ENCODE measurements around the gene PAXX.

The PAXX gene

GRCh38 chr9:136953771-136954269, 38.4 kb upstream of the PAXX start:
- no peak for DNase-seq

GRCh38 chr9:136954270-136955083, 37.7 kb upstream of the PAXX start:
- no peak for DNase-seq

GRCh38 chr9:136955202-136955942, 36.9 kb upstream of the PAXX start:
- DNase-seq, result no peak

GRCh38 chr9:136955943-136956335, 36.3 kb upstream of the PAXX start:
- DNase-seq, result no peak

- no peak for DNase-seq
These were observed 35.6 kb upstream of the PAXX start for GRCh38 chr9:136956604-136957003.

- no peak for DNase-seq
These were observed 34.8 kb upstream of the PAXX start for GRCh38 chr9:136957461-136957860.

- no peak for DNase-seq
These were observed 34.3 kb upstream of the PAXX start for GRCh38 chr9:136957901-136958300.

- DNase-seq, result no peak
These were observed 33.7 kb upstream of the PAXX start for GRCh38 chr9:136958473-136958872.

GRCh38 chr9:136958898-136959850, 33.0 kb upstream of the PAXX start:
- DNase-seq, result no peak

GRCh38 chr9:136960212-136960937, 31.8 kb upstream of the PAXX start:
- DNase-seq, result no peak

GRCh38 chr9:136960938-136961275, 31.3 kb upstream of the PAXX start:
- DNase-seq, result no peak

GRCh38 chr9:136961279-136962065, 30.8 kb upstream of the PAXX start:
- DNase-seq, result no peak

GRCh38 chr9:136962163-136962562, 30.1 kb upstream of the PAXX start:
- peak; percentile 31 for DNase-seq

GRCh38 chr9:136962701-136963248, 29.4 kb upstream of the PAXX start:
- no peak for DNase-seq

- DNase-seq, result no peak
These were observed 28.9 kb upstream of the PAXX start for GRCh38 chr9:136963341-136963740.

- no peak for DNase-seq
These were observed 28.5 kb upstream of the PAXX start for GRCh38 chr9:136963751-136964150.

- DNase-seq, result peak; percentile 45
These were observed 28.0 kb upstream of the PAXX start for GRCh38 chr9:136964171-136964689.

- no peak for DNase-seq
These were observed 27.3 kb upstream of the PAXX start for GRCh38 chr9:136964833-136965422.

- DNase-seq, result no peak
These were observed 26.3 kb upstream of the PAXX start for GRCh38 chr9:136965771-136966484.
